ENCODE measurements around the gene DEPDC1B. TPM values are rescaled to one million over a fixed set of nuclear protein-coding genes. Genes with fewer than 3 reads are reported as not detected.
"Not testable (repeated sequence)": the region's sequence is repeated elsewhere in the genome, so short reads cannot be mapped to it uniquely, and the experiment has no call there.

The DEPDC1B gene
- total RNA-seq, 6 experiments from 2014 or later, result 2.7 to 8.5 (median 6.5) TPM

GRCh38 chr5:60685028-60685427 lies 14.9 kb downstream of the DEPDC1B start:
- Mint-ChIP-seq H3K27ac (no peak overlapping the region), H3K4me1 (ENCODE audit: low read depth) (peaks cover 20% of the 10 kb centered on the region), H3K4me3 (no peak overlapping the region), H3K9me3 (no peaks in the 10 kb centered on the region), H3K27me3 (ENCODE audit: insufficient read depth) (no peaks in the 10 kb centered on the region), H3K36me3 (ENCODE audit: low read depth) (no peaks in the 10 kb centered on the region)
- TF ChIP-seq, protein P1, sequence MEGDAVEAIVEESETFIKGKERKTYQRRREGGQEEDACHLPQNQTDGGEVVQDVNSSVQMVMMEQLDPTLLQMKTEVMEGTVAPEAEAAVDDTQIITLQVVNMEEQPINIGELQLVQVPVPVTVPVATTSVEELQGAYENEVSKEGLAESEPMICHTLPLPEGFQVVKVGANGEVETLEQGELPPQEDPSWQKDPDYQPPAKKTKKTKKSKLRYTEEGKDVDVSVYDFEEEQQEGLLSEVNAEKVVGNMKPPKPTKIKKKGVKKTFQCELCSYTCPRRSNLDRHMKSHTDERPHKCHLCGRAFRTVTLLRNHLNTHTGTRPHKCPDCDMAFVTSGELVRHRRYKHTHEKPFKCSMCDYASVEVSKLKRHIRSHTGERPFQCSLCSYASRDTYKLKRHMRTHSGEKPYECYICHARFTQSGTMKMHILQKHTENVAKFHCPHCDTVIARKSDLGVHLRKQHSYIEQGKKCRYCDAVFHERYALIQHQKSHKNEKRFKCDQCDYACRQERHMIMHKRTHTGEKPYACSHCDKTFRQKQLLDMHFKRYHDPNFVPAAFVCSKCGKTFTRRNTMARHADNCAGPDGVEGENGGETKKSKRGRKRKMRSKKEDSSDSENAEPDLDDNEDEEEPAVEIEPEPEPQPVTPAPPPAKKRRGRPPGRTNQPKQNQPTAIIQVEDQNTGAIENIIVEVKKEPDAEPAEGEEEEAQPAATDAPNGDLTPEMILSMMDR (IDR thresholded peaks at IDR 0.05), result no peak
- DNase-seq, result no peak

DNA sequence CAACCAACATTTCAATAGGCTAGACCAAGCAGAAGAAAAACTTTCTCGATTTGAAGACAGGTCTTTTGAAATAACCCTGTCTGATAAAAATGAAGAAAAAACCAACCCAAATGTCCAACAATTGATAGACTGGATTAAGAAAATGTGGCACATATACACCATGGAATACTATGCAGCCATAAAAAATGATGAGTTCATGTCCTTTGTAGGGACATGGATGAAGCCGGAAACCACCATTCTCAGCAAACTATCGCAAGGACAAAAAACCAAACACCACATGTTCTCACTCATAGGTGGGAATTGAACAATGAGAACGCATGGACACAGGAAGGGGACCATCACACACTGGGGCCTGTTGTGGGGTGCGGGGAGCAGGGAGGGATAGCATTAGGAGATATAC lies 18.0 kb downstream of the DEPDC1B start:
- peaks cover 23% of the 10 kb centered on the region for H3K4me1 Mint-ChIP-seq (ENCODE audit: low read depth)
- not testable (repeated sequence) for H3K4me3 Mint-ChIP-seq; DNase-seq; H3K27me3 Mint-ChIP-seq (ENCODE audit: insufficient read depth); H3K36me3 Mint-ChIP-seq (ENCODE audit: low read depth); H3K27ac Mint-ChIP-seq; H3K9me3 Mint-ChIP-seq

DNA sequence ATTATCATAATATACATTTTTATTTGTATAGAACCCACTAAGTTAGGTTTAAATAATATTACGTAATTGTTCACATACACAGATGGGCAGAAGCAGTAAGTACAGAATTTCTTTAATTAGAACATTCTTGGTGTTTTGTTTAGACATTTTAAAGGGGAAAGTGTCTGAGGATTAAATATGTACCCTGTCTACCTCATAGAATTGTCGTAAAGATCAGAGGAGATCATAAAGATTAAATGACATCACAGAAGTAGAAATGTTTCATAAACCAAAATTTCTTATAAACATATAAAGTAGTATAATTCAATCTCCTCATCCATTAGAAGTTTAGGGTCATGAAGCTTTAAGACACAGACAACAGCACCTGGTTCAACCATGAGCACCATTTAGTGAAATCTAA lies 20.1 kb downstream of the DEPDC1B start:
- no peaks in the 10 kb centered on the region for H3K9me3 Mint-ChIP-seq
- TF ChIP-seq, protein P1 (IDR thresholded peaks at IDR 0.05), result no peak

DNA sequence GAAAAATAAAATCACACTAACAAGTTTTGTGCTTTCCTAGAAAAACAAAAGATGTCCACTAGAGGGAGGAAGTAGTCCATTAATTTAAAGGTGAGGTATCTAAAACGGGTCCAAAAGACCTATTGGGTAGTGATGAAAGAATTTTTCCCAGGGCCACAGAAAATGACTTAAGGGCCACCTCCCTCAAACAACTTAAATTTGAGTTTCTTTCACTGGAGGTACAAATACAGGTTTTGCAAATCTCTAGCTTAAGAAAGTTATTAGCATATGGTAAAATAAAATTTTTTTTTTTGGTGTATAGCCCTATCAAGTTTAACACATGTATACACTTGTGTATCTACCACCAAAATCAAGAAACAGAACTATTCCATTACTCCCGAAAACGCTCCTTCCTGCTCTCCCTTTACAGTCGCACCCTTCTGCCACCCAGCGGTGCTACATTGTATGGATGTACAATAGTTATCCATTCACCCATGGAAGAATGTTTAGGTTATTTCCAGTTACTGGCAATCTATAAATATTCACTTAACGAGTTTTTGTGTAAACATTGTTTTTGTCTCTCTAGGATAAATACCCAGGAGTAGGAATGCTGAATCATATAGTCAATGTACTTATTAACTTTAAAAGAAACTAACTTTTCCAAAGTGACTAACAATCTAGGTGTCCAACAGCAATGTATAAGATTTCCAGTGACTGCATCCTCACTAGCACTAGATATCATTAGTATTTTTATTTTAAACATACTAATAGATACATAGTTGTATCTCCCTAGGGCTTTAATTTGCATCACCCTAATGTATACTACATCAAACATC lies 21.9 kb downstream of the DEPDC1B start:
- Mint-ChIP-seq H3K27me3 (ENCODE audit: insufficient read depth) (no peaks in the 10 kb centered on the region; the same call in 1 of the 2 replicates), H3K4me3 (peak overlapping the region; percentile 52; the same call in 1 of the 2 replicates), H3K27ac (peak overlapping the region; percentile 62), H3K4me1 (ENCODE audit: low read depth) (peaks cover 27% of the 10 kb centered on the region), H3K36me3 (ENCODE audit: low read depth) (no peaks in the 10 kb centered on the region), H3K9me3 (no peaks in the 10 kb centered on the region)
- TF ChIP-seq, protein P1 (IDR thresholded peaks at IDR 0.05), result peak; percentile 89
- DNase-seq, result peak; percentile 49

More for the DNA sequence above, 20.1 kb downstream of the DEPDC1B start:
- Mint-ChIP-seq H3K4me3 (no peak overlapping the region), H3K27ac (no peak overlapping the region), H3K4me1 (ENCODE audit: low read depth) (peaks cover 19% of the 10 kb centered on the region), H3K36me3 (ENCODE audit: low read depth) (no peaks in the 10 kb centered on the region), H3K27me3 (ENCODE audit: insufficient read depth) (no peaks in the 10 kb centered on the region; the same call in 1 of the 2 replicates)
- DNase-seq, result no peak

DNA sequence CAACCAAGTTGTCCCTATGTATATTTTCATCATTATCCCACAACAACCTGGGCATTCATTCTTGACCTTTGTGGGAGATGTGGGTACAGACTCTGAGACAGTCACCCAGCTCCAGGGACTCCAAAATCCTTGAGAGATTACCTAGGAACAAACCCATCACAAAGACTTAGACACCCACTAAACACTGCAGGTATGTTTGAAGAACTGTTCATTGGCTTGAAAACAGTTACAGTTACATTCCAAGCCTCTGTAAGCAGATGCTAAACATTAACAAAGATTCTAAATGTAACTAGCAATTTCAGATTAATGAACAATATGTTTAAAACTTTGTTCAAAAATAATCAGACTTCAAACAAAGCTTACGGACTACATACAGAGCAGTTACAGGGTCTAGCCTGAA lies 24.7 kb downstream of the DEPDC1B start:
- Mint-ChIP-seq H3K27me3 (ENCODE audit: insufficient read depth) (no peaks in the 10 kb centered on the region; the same call in 1 of the 2 replicates), H3K27ac (0 out of 2 replicates have a peak overlapping the region, but pooled peaks have one; percentile 29), H3K9me3 (no peaks in the 10 kb centered on the region), H3K36me3 (ENCODE audit: low read depth) (no peaks in the 10 kb centered on the region), H3K4me1 (ENCODE audit: low read depth) (peaks cover 27% of the 10 kb centered on the region), H3K4me3 (no peak overlapping the region)
- TF ChIP-seq, protein P1 (IDR thresholded peaks at IDR 0.05), result no peak
- no peak for DNase-seq

Measured in HFFc6 (cell line).